GOT3 (cell line): Measurements from ENCODE around the gene LRRC27.

Experiments
- DNase-seq: peaks from one replicate; lab custom pipeline; 2025; ENCODE audit warnings: mixed read lengths; lab: John Stamatoyannopoulos, UW

Gene LRRC27

GRCh38 chr10:132402781-132403241 lies 70.8 kb downstream of the LRRC27 start:
- no peak for DNase-seq

DNA sequence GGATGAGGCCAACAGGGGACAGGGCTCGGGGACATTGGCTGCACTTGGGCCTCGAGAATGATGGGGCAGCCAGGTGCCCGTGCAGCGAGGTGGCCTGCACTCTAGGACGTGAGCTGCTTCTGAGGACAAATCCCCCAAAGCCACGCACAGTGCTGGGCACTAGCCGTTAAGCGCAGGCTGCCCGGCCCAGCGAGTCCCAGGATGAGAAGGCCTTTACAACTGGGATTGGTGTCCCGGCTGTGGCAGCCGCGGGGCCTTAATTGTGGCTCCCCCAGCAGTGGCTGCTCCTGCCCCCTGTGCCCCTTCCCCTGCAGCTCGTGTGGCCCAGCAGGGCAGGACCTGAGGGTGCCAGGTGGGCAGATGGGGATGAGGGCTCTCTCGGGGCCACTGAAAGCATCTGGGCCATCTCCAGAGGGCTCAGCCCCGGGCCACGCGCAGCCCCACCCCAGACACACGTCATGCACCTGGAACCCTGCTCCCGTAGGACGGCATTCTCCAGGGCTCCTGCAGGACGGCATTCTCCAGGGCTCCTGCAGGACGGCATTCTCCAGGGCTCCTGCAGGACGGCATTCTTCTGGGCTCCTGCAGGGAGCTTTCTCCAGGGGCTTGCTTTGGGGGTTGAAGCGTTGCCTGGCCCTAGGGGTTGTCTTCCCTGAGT lies 71.6 kb downstream of the LRRC27 start:
- no peak for DNase-seq

GRCh38 chr10:132404169-132404880 lies 72.3 kb downstream of the LRRC27 start:
- no peak for DNase-seq

- no peak for DNase-seq
These were observed 73.0 kb downstream of the LRRC27 start for GRCh38 chr10:132404911-132405462.

GRCh38 chr10:132405463-132405991 lies 73.5 kb downstream of the LRRC27 start:
- no peak for DNase-seq

GRCh38 chr10:132406181-132406580 lies 74.2 kb downstream of the LRRC27 start:
- DNase-seq = no peak

GRCh38 chr10:132406750-132407149 lies 74.8 kb downstream of the LRRC27 start:
- DNase-seq = no peak

DNA sequence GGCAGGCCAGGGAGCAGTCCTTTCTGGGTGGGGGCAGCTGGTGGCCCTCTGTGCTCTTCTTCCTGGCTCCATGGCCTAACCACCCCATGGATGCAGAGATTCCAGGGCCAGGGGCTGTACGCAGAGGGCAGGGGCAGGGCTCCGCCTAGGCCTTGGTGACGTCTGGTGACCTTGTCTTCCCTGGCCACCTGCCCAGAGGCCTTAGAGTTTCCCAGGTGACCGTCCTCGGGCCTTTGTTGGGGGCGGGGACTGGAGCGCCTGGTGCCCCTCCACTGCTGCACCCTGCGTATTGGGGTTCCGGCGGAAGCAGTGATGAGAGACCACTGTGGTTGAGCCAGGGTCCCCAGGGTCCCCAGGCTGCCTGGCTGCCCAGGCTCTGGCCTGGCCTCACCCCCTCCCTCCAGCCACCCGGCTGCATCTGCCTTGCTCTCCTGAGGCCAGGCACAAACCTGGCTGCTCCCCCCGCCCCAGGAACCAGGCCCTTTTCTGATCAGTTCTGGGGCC lies 75.3 kb downstream of the LRRC27 start:
- no peak for DNase-seq

DNA sequence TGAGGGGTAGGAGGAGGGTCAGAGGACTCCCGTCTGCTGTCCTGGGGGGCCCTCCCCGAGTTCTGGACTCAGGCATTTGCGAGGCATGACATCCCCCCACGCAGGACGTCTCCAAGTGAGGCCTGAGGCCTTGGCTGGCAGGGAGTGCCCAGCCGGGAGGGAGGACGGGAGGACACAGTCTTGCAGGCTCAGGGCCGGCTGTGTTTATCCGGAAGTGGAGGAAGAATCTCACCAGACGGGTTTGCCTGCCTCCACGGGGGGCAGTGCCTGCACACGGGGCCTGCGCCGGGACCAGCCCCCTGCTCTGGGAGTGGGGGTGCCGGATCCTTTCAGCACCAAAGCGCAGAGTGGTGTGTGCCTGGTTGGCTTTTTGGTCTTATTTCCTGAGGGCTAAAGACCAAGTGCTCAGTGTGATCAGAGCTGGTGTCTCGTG lies 75.9 kb downstream of the LRRC27 start:
- DNase-seq = no peak

- DNase-seq = no peak
These were observed 76.4 kb downstream of the LRRC27 start for GRCh38 chr10:132408367-132408781.

DNA sequence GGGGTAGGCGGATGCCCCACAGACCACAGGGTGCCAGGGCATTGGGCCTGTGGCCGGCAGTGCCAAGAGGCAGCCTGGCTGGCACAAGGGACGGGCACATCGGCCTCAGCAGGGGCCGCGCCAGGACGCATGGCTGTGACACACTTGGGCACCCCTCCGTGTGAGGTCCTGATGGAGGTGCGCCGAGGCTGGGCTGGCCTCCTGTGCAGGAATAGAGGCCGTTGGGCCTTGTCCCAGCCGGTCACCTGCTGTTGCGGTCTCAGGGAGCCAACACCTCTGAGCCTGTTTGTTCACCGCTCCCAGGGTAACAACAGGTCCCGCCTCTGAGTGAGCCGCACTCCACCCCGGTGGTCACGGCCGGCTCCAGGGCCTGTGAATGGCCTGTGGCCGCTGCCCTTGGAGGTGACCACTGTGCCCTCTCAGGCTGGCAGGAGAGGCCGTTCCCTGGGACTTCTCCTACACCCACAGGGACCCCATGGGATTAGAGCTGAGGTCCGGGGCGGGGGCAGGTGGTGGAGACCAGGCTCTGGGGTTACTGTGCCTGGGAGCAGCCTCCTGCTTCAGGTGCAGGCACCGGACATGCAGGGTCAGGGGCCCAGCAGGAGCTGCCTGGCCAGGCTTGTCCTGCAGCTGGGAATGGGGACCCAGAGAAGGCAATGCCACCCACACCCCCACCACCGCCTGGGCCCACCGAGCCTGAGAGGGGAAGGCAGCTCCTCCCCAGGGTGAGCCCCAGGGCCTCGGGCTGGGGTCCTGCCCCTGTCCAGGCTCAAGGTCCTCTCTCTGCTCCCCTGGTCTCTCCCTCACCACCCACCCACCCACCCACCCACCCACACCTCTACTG lies 77.1 kb downstream of the LRRC27 start:
- no peak for DNase-seq

GRCh38 chr10:132409667-132410028 lies 77.7 kb downstream of the LRRC27 start:
- DNase-seq = no peak

GRCh38 chr10:132410056-132410778 lies 78.2 kb downstream of the LRRC27 start:
- DNase-seq = no peak

DNA sequence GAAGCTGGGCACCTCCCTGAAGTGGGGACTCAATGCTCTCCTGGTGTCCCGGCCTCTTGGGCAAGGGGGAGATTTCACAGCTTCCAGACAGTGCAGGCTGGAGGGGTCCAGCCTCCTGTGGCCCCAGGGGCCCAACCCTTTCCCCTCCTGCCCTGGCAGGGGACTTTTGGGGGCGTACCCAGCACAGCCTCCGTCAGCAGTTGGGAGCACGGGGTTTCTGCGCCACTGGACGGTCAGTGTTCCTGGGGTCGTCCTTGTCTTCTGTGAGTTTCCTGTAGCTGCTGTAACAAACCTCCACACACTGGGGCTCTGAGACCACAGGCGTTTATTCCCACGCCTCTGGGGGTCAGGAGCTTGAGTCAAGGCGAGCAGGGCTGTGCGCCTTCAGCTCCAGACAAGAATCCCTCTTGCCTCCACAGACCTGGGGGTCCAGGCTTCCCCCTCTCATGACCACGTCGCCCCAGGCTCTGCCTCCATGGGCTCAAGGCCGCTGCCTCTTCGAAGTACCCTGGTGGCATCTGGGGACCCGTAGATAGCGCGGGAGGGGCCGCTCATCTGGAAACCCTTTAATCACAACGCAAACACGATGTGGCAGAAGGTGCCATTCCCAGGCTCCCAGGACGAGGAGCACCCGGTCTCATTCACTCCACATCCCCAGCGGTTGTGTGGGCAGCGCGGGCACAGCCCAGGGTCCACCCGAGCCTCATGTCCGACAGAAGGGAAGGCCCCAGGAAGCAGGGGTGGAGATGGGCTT lies 79.0 kb downstream of the LRRC27 start:
- no peak for DNase-seq

- DNase-seq = no peak
These were observed 79.7 kb downstream of the LRRC27 start for GRCh38 chr10:132411561-132412253.

- no peak for DNase-seq
These were observed 80.6 kb downstream of the LRRC27 start for GRCh38 chr10:132412316-132413192.

DNA sequence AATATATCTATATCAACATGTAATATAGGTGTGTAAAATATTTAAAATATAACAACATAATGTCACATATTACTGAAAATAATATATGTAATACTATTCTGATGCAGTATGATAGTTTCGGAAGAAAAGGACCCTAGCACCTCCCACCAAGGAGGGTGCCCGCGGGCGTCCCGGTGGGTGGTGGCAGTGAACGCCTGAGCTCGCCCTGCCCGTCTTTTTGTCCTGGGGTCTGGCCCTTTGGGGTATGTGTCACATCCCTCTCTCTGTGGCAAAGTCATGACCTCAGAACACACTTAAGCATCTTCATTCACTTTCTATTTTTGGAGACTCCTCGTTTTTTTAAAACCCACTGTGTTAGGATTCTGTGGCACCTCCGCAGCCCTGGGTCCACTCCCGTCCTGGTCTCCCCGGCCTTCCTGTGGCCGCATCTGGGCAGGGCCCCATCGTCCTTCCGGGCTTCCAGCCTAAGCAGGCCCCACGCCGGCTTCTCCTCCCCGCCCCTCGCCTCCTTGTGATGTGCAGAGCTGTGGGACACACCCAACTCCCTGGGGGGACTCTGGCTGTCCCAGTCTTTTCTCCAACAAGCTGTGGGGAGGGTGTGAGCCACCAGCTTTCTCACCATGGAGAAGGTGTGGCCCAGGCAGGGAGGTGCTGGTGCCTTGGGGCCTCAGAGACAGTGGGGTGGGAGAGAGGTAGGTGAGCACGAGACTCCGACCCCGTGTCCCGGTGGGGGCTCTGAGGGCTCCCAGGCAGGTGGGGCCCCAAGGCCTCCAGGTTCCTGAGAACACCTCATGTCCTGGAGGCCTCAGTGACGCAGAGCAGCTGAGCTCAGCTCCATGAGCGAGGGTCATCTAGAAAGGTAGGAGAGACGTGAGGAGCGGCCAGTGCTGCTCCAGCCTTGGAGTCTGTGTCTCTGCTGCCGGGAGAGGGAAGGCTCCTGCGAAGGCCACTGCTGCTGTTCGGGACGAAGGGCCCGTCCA lies 81.5 kb downstream of the LRRC27 start:
- no peak for DNase-seq
